DND-41 (cell line): ENCODE data around the gene KAZALD1.

Experiments
- EZH2 ChIP-seq: IDR thresholded peaks from 3 replicates; pipeline ENCODE4 v1.6.1; 2012; ENCODE audit warnings: borderline replicate concordance, low read depth, mild to moderate bottlenecking, moderate library complexity, low read length, inconsistent platforms; ENCODE audit not compliant: severe bottlenecking
- TF ChIP-seq, protein P1 (sequence below): IDR thresholded peaks from 2 replicates; pipeline ENCODE4 v1.5.1; 2012; ENCODE audit warnings: borderline replicate concordance, low read length, moderate library complexity, mild to moderate bottlenecking; ENCODE audit not compliant: poor library complexity, severe bottlenecking; ENCODE audit errors: extremely low read depth

DNA sequence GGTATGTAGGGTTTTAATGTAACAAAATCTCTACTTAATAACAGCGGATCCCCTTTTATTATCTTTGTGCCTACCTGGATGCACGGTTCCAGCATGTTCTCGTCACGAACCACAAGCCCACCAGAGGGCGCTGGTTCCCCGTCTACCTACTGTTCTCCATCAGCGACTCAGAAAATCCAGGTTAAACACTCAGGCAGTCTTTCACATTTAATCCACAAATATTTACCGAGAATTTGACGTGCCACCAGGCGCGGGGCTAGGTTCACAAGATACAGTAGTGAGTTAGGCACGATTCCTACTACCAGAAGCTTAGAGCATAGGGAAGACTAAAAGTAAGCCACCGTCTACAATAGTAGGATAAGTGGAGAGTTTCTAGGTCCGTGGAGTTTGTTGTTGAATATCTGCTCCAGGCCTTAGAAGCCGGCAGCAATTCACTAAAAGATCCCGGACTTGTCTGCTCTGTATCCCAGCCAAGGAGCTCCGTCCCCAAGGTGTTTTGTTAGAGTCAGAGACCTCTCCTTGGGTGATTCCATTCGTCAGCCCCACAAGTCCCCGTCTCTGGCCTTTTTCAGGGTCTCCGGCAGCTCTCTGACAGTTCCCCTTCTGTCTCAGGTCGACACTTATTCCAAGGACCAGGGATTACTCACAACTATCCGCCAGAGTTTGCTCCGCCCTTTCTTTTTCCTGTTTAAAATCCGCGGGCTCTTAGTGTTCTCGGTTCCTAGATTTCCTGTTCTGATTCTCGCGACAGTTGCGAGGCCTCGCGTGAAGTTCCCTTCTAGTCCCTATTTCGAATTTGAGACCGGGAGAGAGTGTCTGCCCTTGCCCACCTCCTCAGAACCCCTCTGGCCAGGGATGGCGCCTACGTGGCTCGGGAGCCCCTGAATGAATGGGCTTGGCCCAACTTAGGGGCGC is 1.5 kb upstream of the KAZALD1 start:
- TF ChIP-seq, protein P1, sequence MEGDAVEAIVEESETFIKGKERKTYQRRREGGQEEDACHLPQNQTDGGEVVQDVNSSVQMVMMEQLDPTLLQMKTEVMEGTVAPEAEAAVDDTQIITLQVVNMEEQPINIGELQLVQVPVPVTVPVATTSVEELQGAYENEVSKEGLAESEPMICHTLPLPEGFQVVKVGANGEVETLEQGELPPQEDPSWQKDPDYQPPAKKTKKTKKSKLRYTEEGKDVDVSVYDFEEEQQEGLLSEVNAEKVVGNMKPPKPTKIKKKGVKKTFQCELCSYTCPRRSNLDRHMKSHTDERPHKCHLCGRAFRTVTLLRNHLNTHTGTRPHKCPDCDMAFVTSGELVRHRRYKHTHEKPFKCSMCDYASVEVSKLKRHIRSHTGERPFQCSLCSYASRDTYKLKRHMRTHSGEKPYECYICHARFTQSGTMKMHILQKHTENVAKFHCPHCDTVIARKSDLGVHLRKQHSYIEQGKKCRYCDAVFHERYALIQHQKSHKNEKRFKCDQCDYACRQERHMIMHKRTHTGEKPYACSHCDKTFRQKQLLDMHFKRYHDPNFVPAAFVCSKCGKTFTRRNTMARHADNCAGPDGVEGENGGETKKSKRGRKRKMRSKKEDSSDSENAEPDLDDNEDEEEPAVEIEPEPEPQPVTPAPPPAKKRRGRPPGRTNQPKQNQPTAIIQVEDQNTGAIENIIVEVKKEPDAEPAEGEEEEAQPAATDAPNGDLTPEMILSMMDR, result peak; percentile 93
- no peak for TF ChIP-seq EZH2
